ENCODE measurements around the gene MPV17L2. TPM values are rescaled to one million over a fixed set of nuclear protein-coding genes. Genes with fewer than 3 reads are reported as not detected.

Gene MPV17L2
- total RNA-seq, 1 experiment from 2014 or later = 13.3 TPM

DNA sequence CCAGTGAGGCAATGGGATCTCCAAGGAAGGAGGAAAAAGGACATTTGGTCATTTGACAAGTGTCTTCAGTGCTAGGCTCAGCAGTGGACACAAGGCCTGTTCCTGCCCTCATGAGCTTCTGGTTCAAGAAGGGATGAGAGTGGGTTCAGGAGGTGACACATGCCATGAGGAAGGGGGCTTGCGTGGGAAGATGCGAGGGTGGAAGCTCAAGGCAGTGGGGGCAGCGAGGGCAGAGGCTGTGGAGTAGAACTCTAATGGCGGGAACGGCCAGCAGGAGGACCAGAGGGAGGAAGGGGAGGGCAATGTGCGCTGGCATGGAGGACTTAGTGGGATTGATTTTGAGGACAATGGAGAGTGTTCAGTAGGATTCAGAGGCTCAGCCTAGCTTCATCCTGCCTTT, 36.8 kb upstream of the MPV17L2 start:
- BruUV-seq (replicated peaks) = no TSS peak
- TF ChIP-seq, protein P1, sequence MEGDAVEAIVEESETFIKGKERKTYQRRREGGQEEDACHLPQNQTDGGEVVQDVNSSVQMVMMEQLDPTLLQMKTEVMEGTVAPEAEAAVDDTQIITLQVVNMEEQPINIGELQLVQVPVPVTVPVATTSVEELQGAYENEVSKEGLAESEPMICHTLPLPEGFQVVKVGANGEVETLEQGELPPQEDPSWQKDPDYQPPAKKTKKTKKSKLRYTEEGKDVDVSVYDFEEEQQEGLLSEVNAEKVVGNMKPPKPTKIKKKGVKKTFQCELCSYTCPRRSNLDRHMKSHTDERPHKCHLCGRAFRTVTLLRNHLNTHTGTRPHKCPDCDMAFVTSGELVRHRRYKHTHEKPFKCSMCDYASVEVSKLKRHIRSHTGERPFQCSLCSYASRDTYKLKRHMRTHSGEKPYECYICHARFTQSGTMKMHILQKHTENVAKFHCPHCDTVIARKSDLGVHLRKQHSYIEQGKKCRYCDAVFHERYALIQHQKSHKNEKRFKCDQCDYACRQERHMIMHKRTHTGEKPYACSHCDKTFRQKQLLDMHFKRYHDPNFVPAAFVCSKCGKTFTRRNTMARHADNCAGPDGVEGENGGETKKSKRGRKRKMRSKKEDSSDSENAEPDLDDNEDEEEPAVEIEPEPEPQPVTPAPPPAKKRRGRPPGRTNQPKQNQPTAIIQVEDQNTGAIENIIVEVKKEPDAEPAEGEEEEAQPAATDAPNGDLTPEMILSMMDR (IDR thresholded peaks at IDR 0.05) = no peak
- TF ChIP-seq, protein P2, sequence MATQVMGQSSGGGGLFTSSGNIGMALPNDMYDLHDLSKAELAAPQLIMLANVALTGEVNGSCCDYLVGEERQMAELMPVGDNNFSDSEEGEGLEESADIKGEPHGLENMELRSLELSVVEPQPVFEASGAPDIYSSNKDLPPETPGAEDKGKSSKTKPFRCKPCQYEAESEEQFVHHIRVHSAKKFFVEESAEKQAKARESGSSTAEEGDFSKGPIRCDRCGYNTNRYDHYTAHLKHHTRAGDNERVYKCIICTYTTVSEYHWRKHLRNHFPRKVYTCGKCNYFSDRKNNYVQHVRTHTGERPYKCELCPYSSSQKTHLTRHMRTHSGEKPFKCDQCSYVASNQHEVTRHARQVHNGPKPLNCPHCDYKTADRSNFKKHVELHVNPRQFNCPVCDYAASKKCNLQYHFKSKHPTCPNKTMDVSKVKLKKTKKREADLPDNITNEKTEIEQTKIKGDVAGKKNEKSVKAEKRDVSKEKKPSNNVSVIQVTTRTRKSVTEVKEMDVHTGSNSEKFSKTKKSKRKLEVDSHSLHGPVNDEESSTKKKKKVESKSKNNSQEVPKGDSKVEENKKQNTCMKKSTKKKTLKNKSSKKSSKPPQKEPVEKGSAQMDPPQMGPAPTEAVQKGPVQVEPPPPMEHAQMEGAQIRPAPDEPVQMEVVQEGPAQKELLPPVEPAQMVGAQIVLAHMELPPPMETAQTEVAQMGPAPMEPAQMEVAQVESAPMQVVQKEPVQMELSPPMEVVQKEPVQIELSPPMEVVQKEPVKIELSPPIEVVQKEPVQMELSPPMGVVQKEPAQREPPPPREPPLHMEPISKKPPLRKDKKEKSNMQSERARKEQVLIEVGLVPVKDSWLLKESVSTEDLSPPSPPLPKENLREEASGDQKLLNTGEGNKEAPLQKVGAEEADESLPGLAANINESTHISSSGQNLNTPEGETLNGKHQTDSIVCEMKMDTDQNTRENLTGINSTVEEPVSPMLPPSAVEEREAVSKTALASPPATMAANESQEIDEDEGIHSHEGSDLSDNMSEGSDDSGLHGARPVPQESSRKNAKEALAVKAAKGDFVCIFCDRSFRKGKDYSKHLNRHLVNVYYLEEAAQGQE (IDR thresholded peaks at IDR 0.05; ENCODE audit: insufficient read depth in 1 of 2, low read depth in 2 of 2, low read length in 1 of 2) = no peak
- TF ChIP-seq POLR2AphosphoS5 (IDR thresholded peaks at IDR 0.05; ENCODE audit: low read depth, low read length) = no peak
- no peak for TF ChIP-seq SIN3A (IDR thresholded peaks at IDR 0.05; ENCODE audit: borderline replicate concordance, insufficient read depth, low read depth, low read length)
- no peak for TF ChIP-seq TCF7L2 (IDR thresholded peaks at IDR 0.05; ENCODE audit: low read depth, low read length)
- ATAC-seq = no peak
- intact Hi-C loops (cut with micrococcal nuclease; ENCODE audit: unreplicated experiment) = no loop called here
- no peak for DNase-seq (ENCODE audit: low read depth, low spot score)
- Histone ChIP-seq H3K36me3 (ENCODE audit: control insufficient read depth, insufficient read depth, low read length) (peaks cover 2% of the 10 kb centered on the region; the same call in 1 of the 2 replicates), H3K9me3 (ENCODE audit: control insufficient read depth, insufficient read depth, low read depth, low read length) (no peaks in the 10 kb centered on the region), H3K27ac (ENCODE audit: low read length) (0 out of 2 replicates have a peak overlapping the region, but pooled peaks have one; percentile 48), H3K4me3 (ENCODE audit: low read depth in 2 of 2, low read length in 2 of 2) (no peak overlapping the region), H3K27me3 (ENCODE audit: control insufficient read depth, insufficient read depth, low read length) (no peaks in the 10 kb centered on the region), H3K4me1 (ENCODE audit: control insufficient read depth, insufficient read depth, low read length) (peaks cover 27% of the 10 kb centered on the region)
- POLR2A ChIA-PET = interaction anchor here (0.6 kb wide), 1 partner anchor 162 kb away, joined by 6 read pairs; no protein-coding TSS in a partner anchor
- in situ Hi-C loops (cut with HindIII; ENCODE audit: low pct_unique_long_range_greater_than_20kb, low sequenced_read_pairs) = no loop called here
- CTCF ChIA-PET = no interaction called here

DNA sequence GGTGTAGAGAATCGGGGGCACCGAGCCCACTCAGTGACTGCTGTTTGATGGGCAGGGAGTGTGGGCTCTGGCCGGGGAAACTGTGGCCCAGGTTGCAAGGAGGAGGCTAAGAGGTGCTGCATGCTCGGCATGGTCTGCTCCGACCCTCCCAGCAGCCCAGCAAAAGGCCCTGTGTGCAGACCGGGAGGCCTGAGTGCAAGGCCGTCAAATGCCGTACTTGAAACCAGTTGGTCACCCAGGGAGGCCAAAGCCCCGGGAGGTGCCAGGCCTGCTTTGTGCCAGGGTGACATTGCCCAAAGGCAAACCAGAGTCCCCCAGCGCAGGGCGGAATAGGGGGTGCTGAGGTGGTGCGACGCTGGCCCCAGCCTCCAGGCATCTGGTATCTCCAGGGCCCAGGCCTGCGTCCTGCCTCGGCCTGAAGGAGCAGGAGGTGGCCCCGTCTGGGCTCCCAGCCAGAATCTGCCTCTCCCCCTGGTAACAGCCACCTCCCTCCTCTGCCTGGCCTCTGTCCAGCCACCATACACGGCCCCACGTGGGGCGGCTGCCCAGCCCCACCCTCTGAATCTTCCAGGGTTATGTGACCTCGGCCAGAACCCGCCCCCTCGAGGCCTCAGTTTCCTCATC, 36.1 kb upstream of the MPV17L2 start:
- ChIA-PET POLR2A (no interaction called here), CTCF (interaction anchor here (0.5 kb wide), 1 partner anchor 50 kb away, joined by 3 read pairs; no protein-coding TSS in a partner anchor)
- Histone ChIP-seq H3K4me3 (ENCODE audit: low read depth in 2 of 2, low read length in 2 of 2) (no peak overlapping the region), H3K27ac (ENCODE audit: low read length) (peak overlapping the region; percentile 48; the same call in 1 of the 2 replicates), H3K27me3 (ENCODE audit: control insufficient read depth, insufficient read depth, low read length) (no peaks in the 10 kb centered on the region), H3K9me3 (ENCODE audit: control insufficient read depth, insufficient read depth, low read depth, low read length) (no peaks in the 10 kb centered on the region), H3K36me3 (ENCODE audit: control insufficient read depth, insufficient read depth, low read length) (peaks cover 2% of the 10 kb centered on the region; the same call in 1 of the 2 replicates), H3K4me1 (ENCODE audit: control insufficient read depth, insufficient read depth, low read length) (peaks cover 22% of the 10 kb centered on the region)
- intact Hi-C loops (cut with micrococcal nuclease; ENCODE audit: unreplicated experiment) = no loop called here
- DNase-seq (ENCODE audit: low read depth, low spot score) (no peak), ATAC-seq (0 out of 2 replicates have a peak, but pooled peaks have one; percentile 8)
- TF ChIP-seq SIN3A (IDR thresholded peaks at IDR 0.05; ENCODE audit: borderline replicate concordance, insufficient read depth, low read depth, low read length) (no peak), TCF7L2 (IDR thresholded peaks at IDR 0.05; ENCODE audit: low read depth, low read length) (no peak), POLR2AphosphoS5 (IDR thresholded peaks at IDR 0.05; ENCODE audit: low read depth, low read length) (no peak)
- TF ChIP-seq, protein P1 (IDR thresholded peaks at IDR 0.05) = no peak
- TF ChIP-seq, protein P2 (IDR thresholded peaks at IDR 0.05; ENCODE audit: insufficient read depth in 1 of 2, low read depth in 2 of 2, low read length in 1 of 2) = no peak
- TSS peak; percentile 63 for BruUV-seq (replicated peaks)
- in situ Hi-C loops (cut with HindIII; ENCODE audit: low pct_unique_long_range_greater_than_20kb, low sequenced_read_pairs) = no loop called here
